GM23248 (cell line): ENCODE data around the gene EDIL3.

Experiments
- EZH2 ChIP-seq: fragments of 200-600 bp; sonication (generic); IDR thresholded peaks from 2 replicates; pipeline ENCODE4 v1.6.1; 2018; ENCODE audit warnings: antibody characterized with exemption, mild to moderate bottlenecking; ENCODE audit not compliant: insufficient read depth, poor library complexity, severe bottlenecking
- EZH2phosphoT487 ChIP-seq: fragments of 200-600 bp; sonication (generic); IDR thresholded peaks from 2 replicates; pipeline ENCODE4 v1.6.1; 2018; ENCODE audit warnings: antibody characterized with exemption, moderate library complexity, mild to moderate bottlenecking, low read depth; ENCODE audit not compliant: insufficient read depth

DNA sequence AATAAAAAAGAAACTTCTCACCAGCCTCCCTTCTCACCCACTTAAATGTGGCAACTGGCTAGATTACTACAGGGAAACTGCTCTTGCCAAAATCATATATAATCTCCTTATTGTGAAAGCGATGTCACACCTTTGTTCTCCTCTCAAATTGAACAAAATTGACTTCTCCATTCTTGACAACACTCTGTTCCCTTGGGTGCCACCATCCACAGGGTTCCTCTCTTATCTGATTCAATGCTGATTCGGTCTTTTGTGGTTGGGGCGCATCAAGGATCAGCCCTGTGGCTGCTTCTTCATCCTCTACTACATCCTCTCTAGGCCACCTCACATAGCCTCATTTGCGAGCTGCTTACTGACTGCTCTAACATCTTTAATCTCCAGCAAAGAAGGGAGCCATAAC, 86.1 kb downstream of the EDIL3 start:
- no peak for TF ChIP-seq EZH2phosphoT487
- no peak for TF ChIP-seq EZH2
